Nephron progenitor cell (in vitro differentiated cells): ENCODE results near the gene IDI2.

Experiments
- DNase-seq: peaks from one replicate; pipeline ENCODE4 v3.0.0; 2021
- H3K27ac Mint-ChIP-seq: 2 replicates; pipeline ENCODE4 v1.8.0; 2021; ENCODE audit warnings: mild to moderate bottlenecking, moderate library complexity, mixed read lengths
- H3K27me3 Mint-ChIP-seq: 2 replicates; pipeline ENCODE4 v1.8.0; 2021; ENCODE audit warnings: mild to moderate bottlenecking, low read depth, mixed read lengths; ENCODE audit not compliant: poor library complexity
- H3K36me3 Mint-ChIP-seq: 2 replicates; pipeline ENCODE4 v1.8.0; 2021; ENCODE audit warnings: low read depth, mixed read lengths
- H3K4me1 Mint-ChIP-seq: 2 replicates; pipeline ENCODE4 v1.8.0; 2021; ENCODE audit warnings: mixed read lengths
- H3K4me3 Mint-ChIP-seq: 2 replicates; pipeline ENCODE4 v1.8.0; 2021; ENCODE audit warnings: mild to moderate bottlenecking, moderate library complexity, mixed read lengths
- H3K9me3 Mint-ChIP-seq: 2 replicates; pipeline ENCODE4 v1.8.0; 2021; ENCODE audit warnings: mild to moderate bottlenecking, moderate library complexity, mixed read lengths
- TF ChIP-seq, protein P1 (sequence below): fragments of 200-600 bp; sonication (generic); IDR thresholded peaks from 2 replicates; pipeline ENCODE4 v1.5.0; 2021; ENCODE audit warnings: antibody characterized with exemption

IDI2 gene

DNA sequence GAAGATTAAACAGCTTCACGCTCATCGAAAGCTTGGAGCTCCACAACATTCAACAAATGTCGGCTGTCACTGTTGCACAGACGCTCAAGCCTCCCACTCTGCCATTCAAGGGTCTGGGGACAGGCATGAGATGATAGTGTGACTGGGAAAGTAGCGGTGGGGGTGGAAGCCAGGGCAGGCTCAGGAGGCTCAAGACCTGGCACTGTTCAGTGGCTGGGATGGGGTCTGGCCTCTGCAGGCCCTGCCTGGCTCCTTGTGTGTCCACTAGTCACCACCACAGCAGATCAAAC is 50.9 kb downstream of the IDI2 start:
- H3K27ac Mint-ChIP-seq, result no peak overlapping the region
- peaks cover 30% of the 10 kb centered on the region for H3K27me3 Mint-ChIP-seq
- H3K4me3 Mint-ChIP-seq, result no peak overlapping the region
- H3K9me3 Mint-ChIP-seq, result peaks cover 49% of the 10 kb centered on the region
- no peak for DNase-seq
- peaks cover 33% of the 10 kb centered on the region for H3K36me3 Mint-ChIP-seq
- TF ChIP-seq, protein P1, sequence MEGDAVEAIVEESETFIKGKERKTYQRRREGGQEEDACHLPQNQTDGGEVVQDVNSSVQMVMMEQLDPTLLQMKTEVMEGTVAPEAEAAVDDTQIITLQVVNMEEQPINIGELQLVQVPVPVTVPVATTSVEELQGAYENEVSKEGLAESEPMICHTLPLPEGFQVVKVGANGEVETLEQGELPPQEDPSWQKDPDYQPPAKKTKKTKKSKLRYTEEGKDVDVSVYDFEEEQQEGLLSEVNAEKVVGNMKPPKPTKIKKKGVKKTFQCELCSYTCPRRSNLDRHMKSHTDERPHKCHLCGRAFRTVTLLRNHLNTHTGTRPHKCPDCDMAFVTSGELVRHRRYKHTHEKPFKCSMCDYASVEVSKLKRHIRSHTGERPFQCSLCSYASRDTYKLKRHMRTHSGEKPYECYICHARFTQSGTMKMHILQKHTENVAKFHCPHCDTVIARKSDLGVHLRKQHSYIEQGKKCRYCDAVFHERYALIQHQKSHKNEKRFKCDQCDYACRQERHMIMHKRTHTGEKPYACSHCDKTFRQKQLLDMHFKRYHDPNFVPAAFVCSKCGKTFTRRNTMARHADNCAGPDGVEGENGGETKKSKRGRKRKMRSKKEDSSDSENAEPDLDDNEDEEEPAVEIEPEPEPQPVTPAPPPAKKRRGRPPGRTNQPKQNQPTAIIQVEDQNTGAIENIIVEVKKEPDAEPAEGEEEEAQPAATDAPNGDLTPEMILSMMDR, result no peak
- peaks cover 26% of the 10 kb centered on the region for H3K4me1 Mint-ChIP-seq

DNA sequence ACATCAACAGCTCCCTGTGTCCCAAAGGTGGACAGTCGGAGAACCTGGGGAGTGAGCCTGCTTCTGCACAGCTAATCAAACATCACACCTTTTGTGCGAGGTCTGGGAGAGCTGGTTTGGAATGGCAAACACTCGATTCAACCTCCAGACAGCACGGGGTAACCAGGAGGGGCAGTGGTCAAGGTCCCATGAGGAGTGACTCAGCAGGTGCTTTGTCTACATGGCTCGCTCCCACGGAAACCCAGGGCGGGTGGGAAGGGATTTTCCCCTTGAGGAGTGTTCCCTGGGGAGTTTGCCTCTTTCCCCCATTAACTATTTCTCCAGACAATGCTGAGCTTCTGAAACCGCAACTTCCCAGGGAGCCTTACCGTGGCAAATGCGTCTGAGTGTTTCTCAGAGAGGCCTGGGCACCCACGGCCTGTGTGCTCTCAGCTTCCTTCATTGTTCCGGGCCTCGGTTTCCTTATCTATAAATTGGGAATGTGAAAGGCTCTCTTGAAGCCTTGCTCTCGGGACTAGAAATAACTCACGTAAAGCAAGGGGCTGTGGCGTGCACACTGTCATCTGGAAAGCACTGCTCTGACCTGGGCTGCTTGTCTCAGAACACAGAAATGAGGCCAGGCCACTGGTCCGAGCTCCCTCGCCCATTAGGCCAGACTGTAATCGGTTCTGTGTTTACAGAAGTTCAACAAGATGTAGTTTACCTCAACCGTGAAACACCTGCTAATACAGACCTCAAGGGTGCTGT is 51.4 kb downstream of the IDI2 start:
- Mint-ChIP-seq H3K4me3 (no peak overlapping the region), H3K9me3 (peaks cover 44% of the 10 kb centered on the region), H3K36me3 (peaks cover 28% of the 10 kb centered on the region), H3K27ac (no peak overlapping the region), H3K27me3 (peaks cover 30% of the 10 kb centered on the region), H3K4me1 (peaks cover 32% of the 10 kb centered on the region)
- DNase-seq, result no peak
- TF ChIP-seq, protein P1, result no peak

DNA sequence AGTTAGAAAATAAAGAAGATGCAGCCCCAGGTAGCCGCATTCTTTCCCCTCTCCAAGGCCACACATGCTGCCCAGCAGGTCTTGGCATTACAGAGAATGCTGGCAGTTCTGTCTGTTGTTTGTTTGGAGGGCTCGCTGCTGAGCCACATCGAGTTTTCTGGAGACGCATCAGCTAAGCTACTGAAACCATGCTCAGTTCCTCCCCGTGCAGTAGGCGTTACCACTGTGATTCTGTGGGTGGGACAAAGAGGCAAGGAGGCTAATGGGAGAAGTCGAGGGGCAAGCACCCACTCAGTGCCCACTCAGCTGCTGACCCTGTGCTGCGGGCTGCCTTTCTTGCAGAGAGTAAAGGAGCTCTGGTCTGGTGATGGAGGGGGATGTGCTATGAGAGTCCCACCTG is 52.9 kb downstream of the IDI2 start:
- Mint-ChIP-seq H3K36me3 (peaks cover 17% of the 10 kb centered on the region), H3K27ac (no peak overlapping the region), H3K4me1 (peaks cover 40% of the 10 kb centered on the region), H3K4me3 (no peak overlapping the region), H3K9me3 (peaks cover 29% of the 10 kb centered on the region), H3K27me3 (peaks cover 42% of the 10 kb centered on the region)
- TF ChIP-seq, protein P1, result no peak
- no peak for DNase-seq

DNA sequence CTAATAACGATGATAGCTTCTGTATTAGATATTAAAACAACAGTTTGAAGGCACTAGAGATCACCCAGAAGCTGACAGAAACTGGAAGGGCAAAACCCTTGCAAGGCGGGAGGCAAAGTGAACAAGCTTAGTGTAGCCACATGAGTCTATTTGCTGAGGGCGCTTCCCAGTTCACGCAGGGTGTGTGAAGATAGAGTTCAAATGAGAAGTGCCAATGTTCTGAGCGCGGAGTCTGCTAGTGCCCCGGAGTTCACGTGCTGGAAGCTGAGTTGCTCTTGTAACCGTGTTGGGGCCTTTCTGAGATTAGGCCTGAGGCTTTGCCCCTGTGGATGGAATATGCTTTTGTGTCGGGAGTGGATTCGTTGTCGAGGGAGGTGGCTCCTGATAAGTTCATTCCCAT is 54.0 kb downstream of the IDI2 start:
- Mint-ChIP-seq H3K4me3 (no peak overlapping the region), H3K4me1 (peaks cover 40% of the 10 kb centered on the region), H3K27me3 (peaks cover 52% of the 10 kb centered on the region), H3K27ac (no peak overlapping the region), H3K9me3 (peaks cover 30% of the 10 kb centered on the region), H3K36me3 (peaks cover 13% of the 10 kb centered on the region)
- no peak for DNase-seq
- TF ChIP-seq, protein P1, result no peak

DNA sequence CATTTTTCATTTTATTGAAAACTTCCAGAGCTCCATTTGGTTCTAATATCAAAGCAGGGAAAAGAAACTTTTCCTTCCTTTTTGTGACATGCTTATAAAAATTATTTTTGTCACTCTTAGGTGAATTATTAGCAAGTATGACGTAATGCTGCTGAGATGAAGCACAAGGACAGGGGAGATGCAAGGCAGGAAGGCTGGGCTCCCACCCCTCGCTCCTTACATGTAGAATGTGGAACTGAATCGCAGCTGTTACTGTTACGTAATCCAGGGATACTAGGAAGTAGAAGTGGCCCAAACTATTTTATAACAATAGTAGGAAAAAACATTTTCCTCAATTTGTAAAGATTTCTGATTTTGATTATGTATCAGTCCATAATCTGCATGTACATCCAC is 54.5 kb downstream of the IDI2 start:
- Mint-ChIP-seq H3K27me3 (peaks cover 49% of the 10 kb centered on the region), H3K4me3 (no peak overlapping the region), H3K4me1 (peaks cover 40% of the 10 kb centered on the region), H3K36me3 (peaks cover 8% of the 10 kb centered on the region), H3K27ac (no peak overlapping the region), H3K9me3 (peaks cover 27% of the 10 kb centered on the region)
- TF ChIP-seq, protein P1, result no peak
- no peak for DNase-seq
